IPS-11a (cell line): Measurements from ENCODE around the gene VEZT.

Source experiments
- H3K4me3 ChIP-seq: one replicate; pipeline ENCODE4 v1.5.1; 2013; ENCODE audit warnings: low read depth, low read length, control low read depth

Gene VEZT

GRCh38 chr12:95248604-95249360, 31.2 kb downstream of the VEZT start:
- no peak overlapping the region for H3K4me3 ChIP-seq

- H3K4me3 ChIP-seq = no peak overlapping the region
Observed at GRCh38 chr12:95253386-95253785, 35.8 kb downstream of the VEZT start.

DNA sequence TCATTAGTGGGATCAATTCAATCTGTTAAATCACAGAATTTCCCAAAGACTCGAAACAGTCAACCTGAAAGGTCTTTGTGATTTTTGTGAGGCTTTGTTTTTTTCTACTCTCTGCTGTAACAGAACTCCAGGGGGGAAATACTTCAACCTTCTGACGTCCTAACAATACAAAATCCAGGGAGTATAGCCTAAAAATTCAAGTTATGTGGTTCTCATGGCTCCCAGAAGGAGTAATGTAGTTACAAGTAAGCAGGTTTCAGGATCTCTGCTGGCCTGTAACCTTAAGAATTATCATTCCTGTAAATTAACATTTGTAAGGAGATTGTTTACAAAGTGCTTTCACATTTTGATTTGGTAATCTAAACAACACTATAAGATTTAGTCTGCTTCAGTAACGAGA, 39.9 kb downstream of the VEZT start:
- no peak overlapping the region for H3K4me3 ChIP-seq

GRCh38 chr12:95258151-95258550, 40.5 kb downstream of the VEZT start:
- H3K4me3 ChIP-seq = no peak overlapping the region

DNA sequence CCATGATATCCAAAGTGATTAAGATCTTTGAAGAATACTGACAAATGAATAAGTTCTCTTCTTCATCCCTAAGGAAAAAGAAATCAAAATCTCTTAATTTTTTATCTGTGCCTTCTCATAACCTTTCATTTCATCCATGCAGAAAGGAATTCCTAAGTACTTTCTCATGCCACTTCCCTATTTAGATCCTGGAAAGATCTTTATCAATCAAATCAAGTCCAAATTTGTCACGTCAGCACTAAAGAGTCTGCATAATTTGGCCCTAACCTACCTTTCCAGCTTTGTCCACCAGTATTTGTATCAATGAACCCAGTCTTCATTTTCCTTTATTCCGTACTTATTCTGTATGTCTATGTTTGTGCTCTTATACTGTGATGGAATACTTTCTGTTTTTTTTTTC, 41.2 kb downstream of the VEZT start:
- no peak overlapping the region for H3K4me3 ChIP-seq

DNA sequence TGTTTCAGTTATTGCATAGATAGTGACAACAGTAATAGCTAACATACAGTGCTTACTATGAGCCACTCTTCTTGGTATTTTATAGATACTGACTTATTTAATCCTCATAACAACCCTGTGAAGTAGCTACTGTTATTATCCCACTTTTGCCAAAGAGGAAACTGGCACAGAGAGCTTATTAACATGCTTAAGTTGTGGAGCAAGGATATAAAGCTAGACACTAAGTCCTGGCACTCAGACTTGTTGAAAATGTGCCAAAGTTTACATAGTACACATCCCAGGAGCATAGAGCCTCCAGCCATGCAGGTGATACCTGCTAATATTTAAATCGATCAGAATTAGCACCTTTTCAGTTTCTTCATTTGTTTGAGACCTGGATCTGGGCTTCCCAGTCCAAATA, 41.8 kb downstream of the VEZT start:
- no peak overlapping the region for H3K4me3 ChIP-seq

- H3K4me3 ChIP-seq = no peak overlapping the region
Observed at GRCh38 chr12:95261109-95261508, 43.5 kb downstream of the VEZT start.

- H3K4me3 ChIP-seq = no peak overlapping the region
Observed at GRCh38 chr12:95262808-95263207, 45.2 kb downstream of the VEZT start.

- H3K4me3 ChIP-seq = no peak overlapping the region
Observed at GRCh38 chr12:95265765-95266164, 48.2 kb downstream of the VEZT start.

- no peak overlapping the region for H3K4me3 ChIP-seq
Observed at GRCh38 chr12:95266254-95266653, 48.6 kb downstream of the VEZT start.

DNA sequence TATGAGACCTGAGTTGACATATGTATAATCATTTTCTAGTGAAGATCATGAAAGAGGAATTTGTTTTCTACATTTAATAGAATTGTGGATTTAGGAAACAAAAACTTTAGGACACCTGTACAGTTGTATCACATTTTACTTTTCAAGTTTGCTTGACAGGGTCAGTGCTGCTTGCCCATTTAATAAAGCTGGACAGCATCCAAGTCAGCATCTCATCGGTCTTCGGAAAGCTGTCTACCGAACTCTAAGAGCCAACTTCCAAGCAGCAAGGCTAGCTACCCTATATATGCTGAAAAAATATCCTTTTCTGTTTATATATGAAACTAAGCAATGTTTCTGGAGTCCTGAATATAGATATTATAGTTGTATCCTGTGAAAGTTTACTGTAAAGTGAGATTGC, 52.3 kb downstream of the VEZT start:
- H3K4me3 ChIP-seq = no peak overlapping the region

- H3K4me3 ChIP-seq = no peak overlapping the region
Observed at GRCh38 chr12:95271465-95271864, 53.9 kb downstream of the VEZT start.

DNA sequence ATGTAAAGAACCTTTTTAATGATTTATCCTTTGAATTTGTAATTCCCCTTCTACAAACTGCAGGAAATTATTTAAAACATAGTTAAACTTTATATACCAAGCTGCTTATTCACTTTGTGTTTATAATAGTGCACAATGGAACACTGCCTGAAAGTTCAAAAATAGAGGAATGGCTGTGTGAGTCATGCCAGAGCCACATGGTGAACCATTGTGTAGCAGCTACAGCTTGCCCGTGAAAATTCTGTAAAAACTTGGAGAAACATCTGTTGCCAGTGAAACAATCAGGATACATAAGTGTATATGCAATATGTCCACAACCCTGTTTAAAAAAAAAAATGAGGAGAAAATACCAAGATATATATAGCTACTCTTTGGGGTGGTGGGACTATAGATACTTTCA, 59.5 kb downstream of the VEZT start:
- no peak overlapping the region for H3K4me3 ChIP-seq

DNA sequence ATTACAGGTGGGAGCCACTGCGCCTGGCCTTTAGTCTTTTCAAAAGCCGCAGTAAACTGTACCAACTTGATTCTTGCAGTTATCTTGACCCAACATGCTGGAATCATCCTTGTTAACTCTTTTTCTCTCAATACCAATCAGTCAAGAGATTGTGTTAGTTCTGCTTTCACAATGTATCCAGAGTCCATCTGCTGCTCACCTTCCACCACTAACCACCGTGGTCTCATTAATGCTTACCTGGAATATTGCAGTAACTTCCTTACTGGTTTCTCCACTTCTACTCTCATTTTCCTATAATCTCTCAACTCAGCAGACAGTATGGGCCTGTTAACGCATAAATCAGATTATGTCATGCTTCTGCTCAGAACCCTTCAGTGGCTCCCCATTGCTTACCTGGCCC, 62.2 kb downstream of the VEZT start:
- H3K4me3 ChIP-seq = no peak overlapping the region

GRCh38 chr12:95282266-95282665, 64.7 kb downstream of the VEZT start:
- H3K4me3 ChIP-seq = no peak overlapping the region

DNA sequence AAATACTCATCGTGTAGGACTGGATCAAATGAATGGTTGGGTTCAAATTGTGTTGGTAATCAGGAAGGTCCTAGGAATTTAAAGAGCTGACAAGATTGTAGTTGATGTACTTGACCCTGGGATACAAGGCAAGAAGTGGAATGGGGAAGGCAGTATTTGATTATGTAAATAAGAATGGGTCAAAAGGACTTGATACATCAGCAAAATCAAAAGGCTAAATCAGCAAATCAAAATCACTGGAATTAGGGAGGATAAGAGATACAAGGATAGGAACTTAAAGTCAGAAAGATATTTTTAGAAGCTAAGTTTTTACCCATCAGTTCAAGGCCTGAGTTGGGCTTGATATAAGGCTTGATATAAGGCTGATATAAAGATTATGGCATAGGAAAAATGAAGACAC, 65.8 kb downstream of the VEZT start:
- H3K4me3 ChIP-seq = no peak overlapping the region

GRCh38 chr12:95286713-95287112, 69.1 kb downstream of the VEZT start:
- H3K4me3 ChIP-seq = no peak overlapping the region

DNA sequence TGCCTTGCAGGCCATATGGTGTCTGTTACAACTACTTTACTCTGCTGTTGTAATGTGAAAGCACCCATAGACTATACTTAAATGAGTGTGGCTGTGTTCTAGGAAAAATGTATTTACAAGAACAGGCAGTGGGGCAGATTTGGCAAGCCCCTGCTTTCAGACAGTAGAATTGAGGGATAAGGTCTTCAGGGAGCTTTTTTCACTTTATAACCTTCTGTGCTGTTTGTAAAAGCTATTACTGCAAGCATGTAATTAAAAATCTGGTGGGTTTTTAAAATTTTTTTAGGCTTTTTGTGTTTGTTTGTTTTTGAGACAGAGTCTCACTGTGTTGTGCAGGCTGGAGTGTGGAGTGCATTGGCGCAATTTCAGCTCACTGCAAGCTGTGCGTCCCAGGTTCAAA, 73.9 kb downstream of the VEZT start:
- H3K4me3 ChIP-seq = no peak overlapping the region

DNA sequence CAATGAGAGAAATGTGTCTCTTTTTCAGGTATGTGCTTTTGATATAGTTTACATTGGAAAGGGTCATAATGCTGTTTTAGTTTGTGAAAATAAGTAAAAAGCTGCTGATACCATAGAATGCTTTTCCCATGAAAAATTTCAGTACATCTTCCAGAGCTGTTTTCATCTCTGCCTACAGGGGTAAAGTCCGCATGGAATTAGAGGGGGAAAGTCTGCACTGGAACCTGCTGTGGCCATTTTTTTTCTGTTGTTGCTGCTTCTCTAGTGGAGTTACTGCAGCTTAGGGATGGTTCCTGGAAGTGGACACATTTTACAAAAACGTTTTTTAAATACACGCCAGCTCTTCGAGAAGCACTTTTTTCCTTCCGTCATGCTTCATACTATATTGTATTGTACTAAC, 81.3 kb downstream of the VEZT start:
- no peak overlapping the region for H3K4me3 ChIP-seq

DNA sequence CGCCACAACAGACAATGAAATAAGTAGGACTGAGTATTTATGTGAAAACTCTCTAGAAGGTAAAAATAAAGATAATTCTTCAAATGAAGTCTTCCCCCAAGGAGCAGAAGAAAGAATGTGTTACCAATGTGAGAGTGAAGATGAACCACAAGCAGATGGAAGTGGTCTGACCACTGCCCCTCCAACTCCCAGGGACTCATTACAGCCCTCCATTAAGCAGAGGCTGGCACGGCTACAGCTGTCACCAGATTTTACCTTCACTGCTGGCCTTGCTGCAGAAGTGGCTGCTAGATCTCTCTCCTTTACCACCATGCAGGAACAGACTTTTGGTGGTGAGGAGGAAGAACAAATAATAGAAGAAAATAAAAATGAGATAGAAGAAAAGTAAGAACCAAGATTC, 82.7 kb downstream of the VEZT start:
- H3K4me3 ChIP-seq = no peak overlapping the region

GRCh38 chr12:95303476-95303875, 85.9 kb downstream of the VEZT start:
- no peak overlapping the region for H3K4me3 ChIP-seq

GRCh38 chr12:95304673-95305198, 87.1 kb downstream of the VEZT start:
- no peak overlapping the region for H3K4me3 ChIP-seq

DNA sequence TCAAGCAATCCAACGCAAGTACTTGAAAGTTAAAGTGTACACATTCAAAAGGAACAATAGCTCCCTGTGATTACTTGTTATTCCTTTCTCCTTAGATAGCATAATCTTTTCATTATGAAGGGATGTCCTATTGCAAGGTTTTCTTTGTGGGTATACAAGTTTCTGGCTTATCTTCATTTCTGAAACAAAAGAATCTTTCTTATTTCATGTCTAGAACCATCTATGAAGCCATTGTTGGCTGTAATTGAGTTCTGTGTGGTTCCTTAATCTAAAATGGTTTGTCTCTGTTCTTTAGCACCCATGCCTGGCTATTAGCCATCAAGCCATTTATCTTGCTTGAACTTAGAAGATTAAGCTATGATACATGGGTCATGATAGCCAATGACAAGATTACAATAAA, 95.0 kb downstream of the VEZT start:
- H3K4me3 ChIP-seq = no peak overlapping the region
